IMR-90 (cell line): Measurements from ENCODE around the gene RNF19B. TPM values are rescaled to one million over a fixed set of nuclear protein-coding genes. Genes with fewer than 3 reads are reported as not detected.

Source experiments
- ATAC-seq: fragments of 200-7000 bp; cut with Tn5 transposase; 2 replicates; pipeline ENCODE4 v1.9.1; 2020; ENCODE audit warnings: low read depth, mild to moderate bottlenecking, moderate library complexity
- BruUV-seq: library from RNA; stranded (reverse); fragments of 400-500 nt; replicated peaks from 2 replicates; lab custom pipeline; 2021; lab: Mats Ljungman, UMichigan
- CTCF ChIA-PET: fragments of 300-600 bp; formaldehyde crosslinking; extraction: SDS; loops from one replicate; lab custom pipeline; 2021; ENCODE audit warnings: antibody characterized with exemption; lab: Yijun Ruan, JAX
- POLR2A ChIA-PET: fragments of 300-600 bp; sonication (Branson Sonifier 250); formaldehyde crosslinking; loops from one replicate; lab custom pipeline; 2022; ENCODE audit warnings: antibody characterized with exemption; ENCODE audit not compliant: unreplicated experiment; lab: Charles Lee
- DNase-seq: peaks from one replicate; pipeline ENCODE4 v3.0.0; 2013
- H2AFZ ChIP-seq: replicated peaks from 2 replicates; pipeline ENCODE3; 2013; ENCODE audit warnings: low read length, mild to moderate bottlenecking; ENCODE audit not compliant: poor library complexity
- H2AK5ac ChIP-seq: 2 replicates; pipeline ENCODE4 v1.6.1; 2013; ENCODE audit warnings: low read depth, low read length, inconsistent platforms
- H2AK9ac ChIP-seq: replicated peaks from 2 replicates; pipeline ENCODE3; 2013; ENCODE audit warnings: mild to moderate bottlenecking, low read depth, low read length, moderate library complexity; ENCODE audit not compliant: poor library complexity
- H2BK120ac ChIP-seq: 2 replicates; pipeline ENCODE4 v1.6.1; 2013; ENCODE audit warnings: low read depth, low read length, inconsistent platforms
- H2BK15ac ChIP-seq: 3 replicates; pipeline ENCODE4 v1.6.1; 2013; ENCODE audit warnings: low read depth, low read length, inconsistent platforms
- H2BK20ac ChIP-seq: 2 replicates; pipeline ENCODE4 v1.6.1; 2013; ENCODE audit warnings: low read depth, mild to moderate bottlenecking, inconsistent platforms, low read length, moderate library complexity
- H2BK5ac ChIP-seq: 2 replicates; pipeline ENCODE4 v1.6.1; 2013; ENCODE audit warnings: mild to moderate bottlenecking, low read depth, low read length, inconsistent platforms; ENCODE audit not compliant: poor library complexity, severe bottlenecking
- H3K14ac ChIP-seq: replicated peaks from 2 replicates; pipeline ENCODE4 v1.6.1; 2013; ENCODE audit warnings: low read depth, low read length, inconsistent platforms
- H3K18ac ChIP-seq: 2 replicates; pipeline ENCODE4 v1.6.1; 2013; ENCODE audit warnings: low read depth, low read length, control low read depth
- H3K23ac ChIP-seq: 2 replicates; pipeline ENCODE4 v1.6.1; 2013; ENCODE audit warnings: low read depth, low read length, inconsistent platforms
- H3K27ac ChIP-seq: 2 replicates; pipeline ENCODE4 v1.5.1; 2013; ENCODE audit warnings: mild to moderate bottlenecking, control low read depth, low read length; ENCODE audit not compliant: insufficient read depth
- H3K27me3 ChIP-seq: 2 replicates; pipeline ENCODE4 v1.6.1; 2013; ENCODE audit warnings: low read length; ENCODE audit not compliant: control insufficient read depth, insufficient read depth
- H3K36me3 ChIP-seq: 2 replicates; pipeline ENCODE4 v1.6.1; 2013; ENCODE audit warnings: low read length, mixed read lengths; ENCODE audit not compliant: control insufficient read depth, insufficient read depth
- H3K4ac ChIP-seq: 2 replicates; pipeline ENCODE4 v1.6.1; 2013; ENCODE audit warnings: low read depth, low read length, inconsistent platforms
- H3K4me1 ChIP-seq: 2 replicates; pipeline ENCODE4 v1.6.1; 2013; ENCODE audit warnings: low read length, mixed read lengths; ENCODE audit not compliant: control insufficient read depth, insufficient read depth
- H3K4me2 ChIP-seq: 2 replicates; pipeline ENCODE4 v1.6.1; 2013; ENCODE audit warnings: low read depth, mild to moderate bottlenecking, control low read depth, low read length, moderate library complexity
- H3K4me3 ChIP-seq: 2 replicates; pipeline ENCODE4 v1.5.1; 2013; ENCODE audit warnings: low read depth, mild to moderate bottlenecking, control low read depth, low read length, moderate library complexity; ENCODE audit not compliant: insufficient read depth
- H3K56ac ChIP-seq: 2 replicates; pipeline ENCODE4 v1.6.1; 2013; ENCODE audit warnings: low read length, inconsistent platforms; ENCODE audit not compliant: insufficient read depth; ENCODE audit errors: extremely low read depth
- H3K79me1 ChIP-seq, 2 experiments: 2 replicates each; pipeline ENCODE4 v1.6.1; 2013; ENCODE audit warnings: low read length in 2 of 2, inconsistent platforms in 1 of 2, low read depth in 1 of 2
- H3K9ac ChIP-seq: 2 replicates; pipeline ENCODE4 v1.6.1; 2013; ENCODE audit warnings: low read depth, low read length, control low read depth
- H3K9me1 ChIP-seq: 2 replicates; pipeline ENCODE4 v1.6.1; 2013; ENCODE audit warnings: low read length, inconsistent platforms; ENCODE audit not compliant: insufficient read depth
- H3K9me3 ChIP-seq: 2 replicates; pipeline ENCODE4 v1.6.1; 2013; ENCODE audit warnings: low read length; ENCODE audit not compliant: control insufficient read depth, insufficient read depth
- H4K20me1 ChIP-seq: 2 replicates; pipeline ENCODE4 v1.6.1; 2013; ENCODE audit warnings: low read length, inconsistent platforms; ENCODE audit not compliant: insufficient read depth
- H4K5ac ChIP-seq: 2 replicates; pipeline ENCODE4 v1.6.1; 2013; ENCODE audit warnings: mild to moderate bottlenecking, low read depth, low read length, control low read depth
- H4K8ac ChIP-seq, 2 experiments: 2 replicates each; pipeline ENCODE4 v1.6.1; 2013; ENCODE audit warnings: low read depth in 2 of 2, low read length in 2 of 2, control low read depth in 1 of 2, inconsistent platforms in 1 of 2
- H4K91ac ChIP-seq: 2 replicates; pipeline ENCODE4 v1.6.1; 2013; ENCODE audit warnings: low read depth, low read length, inconsistent platforms; ENCODE audit not compliant: insufficient read depth
- FOS ChIP-seq: fragments of 150-350 bp; IDR thresholded peaks from 2 replicates; pipeline ENCODE4 v1.6.1; 2016; ENCODE audit warnings: low read depth, low read length
- NFE2L2 ChIP-seq: fragments of 150-350 bp; IDR thresholded peaks from 2 replicates; pipeline ENCODE4 v1.6.1; 2016; ENCODE audit warnings: low read depth, mild to moderate bottlenecking, low read length
- USF2 ChIP-seq: fragments of 150-350 bp; IDR thresholded peaks from 2 replicates; pipeline ENCODE4 v1.6.1; 2017; ENCODE audit warnings: mild to moderate bottlenecking, antibody characterized with exemption, low read length, low read depth
- WGBS, 2 experiments: methylation state at CpG; one replicate each; pipeline versions ENCODE4 v1.1.5 to v1.1.7; 2013; ENCODE audit warnings: missing lambda C conversion rate in 2 of 2; ENCODE audit not compliant: insufficient read length in 1 of 2; ENCODE audit errors: extremely low coverage in 2 of 2; 5-methylcytosine and 5-hydroxymethylcytosine counted together
- dilution Hi-C: fragments of 300-500 bp; cut with HindIII; formaldehyde crosslinking; loops from one replicate; pipeline ENCODE4 v1.14.3; 2018; ENCODE audit warnings: low sequenced_read_pairs; ENCODE audit not compliant: unreplicated experiment
- in situ Hi-C: fragments of 300-500 bp; cut with MboI; formaldehyde crosslinking; loops from 3 replicates; pipeline ENCODE4 v1.14.3; 2019; ENCODE audit warnings: low sequenced_read_pairs, inconsistent platforms, mixed read lengths
- intact Hi-C: fragments of 100-400 bp; cut with micrococcal nuclease; formaldehyde crosslinking; loops from 2 replicates; pipeline ENCODE4 v1.10.0; 2022
- polyA plus RNA-seq, 3 experiments: library from polyadenylated mRNA; depleted of rRNA; stranded (reverse); fragments of >200 nt; gene quantifications; 2 replicates each; pipeline ENCODE4 v1.2.3, GENCODE V29; 2012; ENCODE audit warnings: low replicate concordance in 1 of 3
- total RNA-seq: library from RNA; depleted of rRNA; stranded (reverse); fragments of >200 nt; gene quantifications from 2 replicates; pipeline ENCODE4 v1.2.3, GENCODE V29; 2012

Gene RNF19B
- total and polyA plus RNA-seq, 2 of the 4 experiments (the other 2 are of a cell fraction): 10.0 to 11.6 TPM

- TF ChIP-seq USF2: 0 out of 2 replicates have a peak, but pooled peaks have one; percentile 8
Measured at GRCh38 chr1:33007190-33008050, 42.8 kb upstream of the RNF19B start (continued).

- CTCF ChIA-PET: interaction anchor here (0.6 kb wide), 1 partner anchor 36 kb away, joined by 3 read pairs; no protein-coding TSS in a partner anchor
- in situ Hi-C loops: loop anchor here (5.0 kb wide), 1 partner anchor 74 kb away; no protein-coding TSS in a partner anchor
- DNase-seq: no peak
- no TSS peak for BruUV-seq
- Histone ChIP-seq H3K14ac (no peak overlapping the region; the same call in 1 of the 2 replicates), H2AK9ac (no peak overlapping the region), H3K27me3 (no peaks in the 10 kb centered on the region), H3K4me3 (no peak overlapping the region), H2BK120ac (no peak overlapping the region), H3K9ac (no peak overlapping the region), H3K4me2 (no peak overlapping the region), H4K8ac (no peak overlapping the region), H3K4me1 (peaks cover 22% of the 10 kb centered on the region), H3K23ac (peak overlapping the region; percentile 27; the same call in 1 of the 2 replicates), H3K36me3 (peaks cover 15% of the 10 kb centered on the region), H3K18ac (no peak overlapping the region), H3K9me3 (no peaks in the 10 kb centered on the region), H3K4ac (no peak overlapping the region; the same call in 1 of the 2 replicates), H3K9me1 (peaks cover 12% of the 10 kb centered on the region), H2BK20ac (no peak overlapping the region), H4K20me1 (peaks cover 11% of the 10 kb centered on the region; the same call in 1 of the 2 replicates), H2AK5ac (no peak overlapping the region; the same call in 1 of the 2 replicates), H2BK15ac (no peak overlapping the region), H4K91ac (no peak overlapping the region), H2AFZ (no peak overlapping the region), H4K5ac (no peak overlapping the region), H3K56ac (no peak overlapping the region), H3K27ac (no peak overlapping the region), H3K79me1 (peaks cover 2 to 23% of the 10 kb centered on the region in 2 experiments), H2BK5ac (no peak overlapping the region)
- intact Hi-C loops: no loop called here
- 40% methylated on average over 1 of the region's 9 CpGs; no CpG with 5 or more reads in 1 of the 2 experiments for WGBS, 2 experiments
- TF ChIP-seq NFE2L2 (no peak), FOS (no peak)
- POLR2A ChIA-PET: no interaction called here
- dilution Hi-C loops: no loop called here
- ATAC-seq: no peak
Measured at GRCh38 chr1:33005838-33006421, 41.3 kb upstream of the RNF19B start.
